Neural crest cell (in vitro differentiated cells): ENCODE measurements around the gene SPATS1. TPM values are rescaled to one million over a fixed set of nuclear protein-coding genes. Genes with fewer than 3 reads are reported as not detected.
A peak's percentile ranks its signal among the peaks of the same experiment; 100 is the strongest.

Experiments
- DNase-seq: peaks from one replicate; pipeline ENCODE4 v3.0.0; 2021; ENCODE audit warnings: low read depth, mixed read lengths, low spot score
- H3K27ac Mint-ChIP-seq: one replicate; pipeline ENCODE4 v1.8.0; 2021; ENCODE audit warnings: mild to moderate bottlenecking, mixed read lengths; ENCODE audit not compliant: unreplicated experiment
- H3K27me3 Mint-ChIP-seq: 2 replicates; pipeline ENCODE4 v1.8.0; 2021; ENCODE audit warnings: low read depth, mild to moderate bottlenecking, mixed read lengths
- H3K36me3 Mint-ChIP-seq: 2 replicates; pipeline ENCODE4 v1.8.0; 2021; ENCODE audit warnings: low read depth, mild to moderate bottlenecking, mixed read lengths
- H3K4me1 Mint-ChIP-seq: 2 replicates; pipeline ENCODE4 v1.8.0; 2021; ENCODE audit warnings: mixed read lengths
- H3K4me3 Mint-ChIP-seq: one replicate; pipeline ENCODE4 v1.8.0; 2021; ENCODE audit warnings: mild to moderate bottlenecking, mixed read lengths
- H3K9me3 Mint-ChIP-seq: 2 replicates; pipeline ENCODE4 v1.8.0; 2021; ENCODE audit warnings: mixed read lengths
- total RNA-seq: library from RNA; stranded (reverse); gene quantifications from 2 replicates; pipeline ENCODE4 v1.2.1, GENCODE V29; 2021
- TF ChIP-seq, protein P1 (sequence below): fragments of 200-600 bp; sonication (generic); conservative IDR thresholded peaks from 2 replicates; pipeline ENCODE4 v1.5.0; 2021; ENCODE audit warnings: antibody characterized with exemption, mild to moderate bottlenecking

Gene SPATS1
- total RNA-seq, 1 donor from 2014 or later, result not detected

- Mint-ChIP-seq H3K4me1 (peaks cover 7% of the 10 kb centered on the region), H3K27me3 (peaks cover 11% of the 10 kb centered on the region), H3K36me3 (no peaks in the 10 kb centered on the region), H3K4me3 (no peak overlapping the region), H3K27ac (no peak overlapping the region), H3K9me3 (no peaks in the 10 kb centered on the region)
- DNase-seq, result no peak
- TF ChIP-seq, protein P1, sequence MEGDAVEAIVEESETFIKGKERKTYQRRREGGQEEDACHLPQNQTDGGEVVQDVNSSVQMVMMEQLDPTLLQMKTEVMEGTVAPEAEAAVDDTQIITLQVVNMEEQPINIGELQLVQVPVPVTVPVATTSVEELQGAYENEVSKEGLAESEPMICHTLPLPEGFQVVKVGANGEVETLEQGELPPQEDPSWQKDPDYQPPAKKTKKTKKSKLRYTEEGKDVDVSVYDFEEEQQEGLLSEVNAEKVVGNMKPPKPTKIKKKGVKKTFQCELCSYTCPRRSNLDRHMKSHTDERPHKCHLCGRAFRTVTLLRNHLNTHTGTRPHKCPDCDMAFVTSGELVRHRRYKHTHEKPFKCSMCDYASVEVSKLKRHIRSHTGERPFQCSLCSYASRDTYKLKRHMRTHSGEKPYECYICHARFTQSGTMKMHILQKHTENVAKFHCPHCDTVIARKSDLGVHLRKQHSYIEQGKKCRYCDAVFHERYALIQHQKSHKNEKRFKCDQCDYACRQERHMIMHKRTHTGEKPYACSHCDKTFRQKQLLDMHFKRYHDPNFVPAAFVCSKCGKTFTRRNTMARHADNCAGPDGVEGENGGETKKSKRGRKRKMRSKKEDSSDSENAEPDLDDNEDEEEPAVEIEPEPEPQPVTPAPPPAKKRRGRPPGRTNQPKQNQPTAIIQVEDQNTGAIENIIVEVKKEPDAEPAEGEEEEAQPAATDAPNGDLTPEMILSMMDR, result no peak
These were observed 9.1 kb upstream of the SPATS1 start for GRCh38 chr6:44333273-44333919.

GRCh38 chr6:44333942-44334341, 8.5 kb upstream of the SPATS1 start:
- Mint-ChIP-seq H3K27ac (peak overlapping the region; percentile 86), H3K4me3 (no peak overlapping the region), H3K27me3 (peaks cover 5% of the 10 kb centered on the region), H3K36me3 (no peaks in the 10 kb centered on the region), H3K9me3 (no peaks in the 10 kb centered on the region), H3K4me1 (peaks cover 8% of the 10 kb centered on the region)
- TF ChIP-seq, protein P1, result no peak
- DNase-seq, result no peak

GRCh38 chr6:44335631-44336030, 6.8 kb upstream of the SPATS1 start:
- Mint-ChIP-seq H3K27ac (no peak overlapping the region), H3K4me3 (no peak overlapping the region), H3K9me3 (no peaks in the 10 kb centered on the region), H3K4me1 (peaks cover 8% of the 10 kb centered on the region), H3K27me3 (no peaks in the 10 kb centered on the region), H3K36me3 (no peaks in the 10 kb centered on the region)
- DNase-seq, result no peak
- TF ChIP-seq, protein P1, result no peak

DNA sequence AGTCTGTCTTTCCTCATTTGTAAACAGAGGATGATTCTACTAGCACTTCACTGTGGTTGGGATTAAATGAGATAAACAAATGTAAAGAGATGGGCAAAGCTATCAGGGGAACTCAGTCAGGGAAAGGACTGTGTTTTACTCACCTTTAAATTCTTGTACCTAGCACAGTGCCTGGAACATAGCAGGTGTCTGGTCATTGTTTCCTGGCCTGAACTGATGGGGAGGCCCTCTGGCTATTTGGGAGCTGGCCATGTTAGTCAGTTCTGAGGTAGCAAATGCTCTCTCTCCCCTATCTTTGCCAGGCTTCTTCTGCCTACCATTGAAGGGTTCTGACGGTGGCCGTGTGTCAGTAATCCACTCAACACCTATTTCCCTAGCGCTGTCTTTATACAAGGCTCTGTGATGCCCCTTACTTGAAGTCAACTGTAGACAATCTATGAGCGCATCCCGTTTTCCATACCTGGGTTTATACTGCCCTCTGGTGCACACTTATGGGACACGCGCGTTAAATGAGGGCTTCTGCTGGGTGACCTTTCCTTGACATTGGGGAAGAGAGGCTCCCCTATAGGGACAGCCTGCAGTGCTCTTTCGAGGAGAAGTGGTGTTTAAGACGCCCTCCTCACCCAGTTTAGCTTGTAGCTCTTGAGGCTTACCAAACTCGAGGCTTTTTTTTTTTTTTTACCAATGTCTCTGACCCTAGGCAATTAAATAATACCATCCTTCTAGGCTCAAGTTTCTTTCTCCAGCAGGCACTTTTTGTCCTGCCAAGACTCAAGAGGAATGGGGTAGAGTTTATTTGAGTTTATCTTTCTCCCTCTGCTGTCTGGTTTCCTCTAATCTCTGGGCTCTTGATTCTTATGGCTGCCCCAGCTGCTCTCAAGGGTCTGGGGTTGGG, 4.0 kb upstream of the SPATS1 start:
- Mint-ChIP-seq H3K27me3 (no peaks in the 10 kb centered on the region), H3K9me3 (no peaks in the 10 kb centered on the region), H3K4me3 (no peak overlapping the region), H3K27ac (no peak overlapping the region), H3K4me1 (peaks cover 13% of the 10 kb centered on the region), H3K36me3 (no peaks in the 10 kb centered on the region)
- DNase-seq, result peak; percentile 66
- TF ChIP-seq, protein P1, result peak; percentile 88

DNA sequence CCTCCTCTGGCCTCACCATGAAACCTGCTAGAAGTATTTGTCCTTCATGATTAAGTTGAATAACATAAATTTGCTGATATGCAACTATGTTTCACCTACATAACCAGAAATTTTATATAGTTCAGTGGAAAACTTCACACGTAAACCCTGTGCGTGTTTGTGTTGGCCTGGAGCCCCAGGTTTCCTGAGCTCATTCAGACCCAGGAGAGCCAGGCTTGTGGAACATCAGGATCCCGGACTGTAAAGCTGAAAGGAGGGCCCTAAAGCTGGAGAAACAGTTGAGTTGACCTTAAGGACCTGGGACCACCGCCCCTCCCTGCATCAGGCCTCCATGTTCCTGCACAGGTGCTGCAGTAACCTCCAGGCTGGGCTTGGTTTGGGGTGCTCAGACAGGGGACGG, 3.1 kb upstream of the SPATS1 start:
- Mint-ChIP-seq H3K4me1 (peaks cover 13% of the 10 kb centered on the region), H3K9me3 (no peaks in the 10 kb centered on the region), H3K27ac (no peak overlapping the region), H3K4me3 (no peak overlapping the region), H3K27me3 (no peaks in the 10 kb centered on the region), H3K36me3 (no peaks in the 10 kb centered on the region)
- TF ChIP-seq, protein P1, result no peak
- no peak for DNase-seq
